HG03135 (cell line): Measurements from ENCODE around the gene UNC13C.

ENCODE experiments used
- ATAC-seq: cut with Tn5 transposase; IDR thresholded peaks from one replicate; pipeline ENCODE4 v1.9.1; 2021; ENCODE audit warnings: mild to moderate bottlenecking, moderate library complexity; ENCODE audit not compliant: unreplicated experiment

The UNC13C gene

GRCh38 chr15:54101664-54102270, 123.5 kb downstream of the UNC13C start:
- ATAC-seq, result no peak

DNA sequence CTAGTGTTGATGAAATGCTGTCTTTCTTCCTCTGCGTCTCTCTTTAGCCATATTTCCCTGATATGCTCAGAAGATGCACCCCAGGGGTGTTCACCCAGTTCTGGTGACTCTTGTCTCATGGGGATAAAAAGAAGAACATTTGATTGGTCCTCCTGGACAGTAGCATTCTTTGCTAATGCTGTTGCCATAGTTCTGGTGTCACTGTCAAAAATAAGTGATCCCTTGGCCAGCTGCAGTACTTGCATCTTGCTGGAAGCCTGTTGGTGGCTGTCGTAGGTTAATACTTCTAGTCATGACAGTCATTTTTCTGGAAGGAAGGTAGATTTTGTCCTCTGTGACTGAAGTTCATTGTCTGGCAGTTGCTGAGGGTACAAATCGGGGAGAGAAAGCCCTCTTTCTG, 124.5 kb downstream of the UNC13C start:
- ATAC-seq, result no peak

GRCh38 chr15:54109014-54109413, 130.8 kb downstream of the UNC13C start:
- ATAC-seq, result no peak

GRCh38 chr15:54119051-54119450, 140.8 kb downstream of the UNC13C start:
- ATAC-seq, result no peak

- no peak for ATAC-seq
These were observed 142.8 kb downstream of the UNC13C start for GRCh38 chr15:54120949-54121463.

GRCh38 chr15:54127574-54127973, 149.3 kb downstream of the UNC13C start:
- ATAC-seq, result no peak

DNA sequence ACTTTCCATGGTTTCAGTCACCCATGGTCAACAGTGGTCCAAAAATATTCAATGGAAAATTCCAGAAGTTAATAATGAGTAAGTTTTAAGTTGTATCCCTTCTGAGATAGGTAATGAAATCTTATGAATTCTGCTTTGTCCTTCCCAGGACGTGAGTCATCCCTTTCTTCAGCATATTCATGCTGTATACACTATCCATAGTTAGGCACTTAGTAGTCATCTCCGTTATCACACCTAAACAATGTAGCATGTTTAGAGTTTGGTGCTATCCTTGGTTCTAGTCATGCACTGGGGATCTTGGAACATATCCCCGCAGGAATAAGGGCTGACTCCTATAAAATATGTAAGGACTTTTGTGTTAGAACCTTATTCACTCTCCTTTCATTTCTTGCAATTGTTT, 153.2 kb downstream of the UNC13C start:
- no peak for ATAC-seq

GRCh38 chr15:54149115-54149531, 170.9 kb downstream of the UNC13C start:
- no peak for ATAC-seq

DNA sequence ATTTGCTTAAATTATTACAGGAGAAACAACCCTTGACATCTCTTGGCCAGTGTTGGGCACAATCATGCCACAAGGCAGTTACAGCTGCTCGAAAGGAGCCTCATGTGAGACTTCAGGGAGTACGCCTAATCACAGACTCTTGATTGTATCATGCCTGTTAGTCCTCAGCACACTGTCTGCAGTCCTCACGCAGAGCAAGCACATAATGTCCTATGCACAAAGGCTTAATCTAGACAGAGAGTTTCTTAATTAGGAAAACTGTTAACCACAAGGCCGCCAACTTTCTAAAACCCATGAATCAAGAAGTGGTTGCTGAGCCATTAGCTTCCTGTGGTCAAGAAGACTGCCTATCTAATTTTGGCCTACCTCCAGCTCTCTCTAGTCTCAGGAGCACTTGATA, 172.0 kb downstream of the UNC13C start:
- no peak for ATAC-seq

DNA sequence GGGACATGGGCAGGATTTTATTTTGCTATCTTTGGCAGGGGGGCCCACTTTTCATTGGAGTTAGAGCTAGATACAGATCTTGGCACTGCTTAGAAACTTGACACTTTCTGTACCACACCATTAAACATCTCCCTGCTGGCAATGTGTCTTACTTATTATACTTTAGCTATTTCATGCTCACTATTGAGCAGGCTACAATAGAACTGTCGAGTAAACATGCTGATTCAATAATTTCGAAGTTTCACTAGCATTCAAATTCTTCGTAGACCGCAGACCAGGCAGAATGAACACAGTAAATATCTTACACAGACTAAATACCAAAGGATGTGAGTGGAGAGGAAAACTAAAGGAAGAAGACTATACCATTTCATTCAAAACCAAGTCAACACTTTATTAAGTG, 180.8 kb downstream of the UNC13C start:
- ATAC-seq, result no peak

GRCh38 chr15:54187325-54187724, 209.1 kb downstream of the UNC13C start:
- ATAC-seq, result no peak

- no peak for ATAC-seq
These were observed 219.8 kb downstream of the UNC13C start for GRCh38 chr15:54197995-54198394.

- no peak for ATAC-seq
These were observed 228.5 kb downstream of the UNC13C start for GRCh38 chr15:54206586-54207321.

- ATAC-seq, result no peak
These were observed 230.5 kb downstream of the UNC13C start for GRCh38 chr15:54208786-54209185.

- no peak for ATAC-seq
These were observed 234.4 kb downstream of the UNC13C start for GRCh38 chr15:54212635-54213034.

DNA sequence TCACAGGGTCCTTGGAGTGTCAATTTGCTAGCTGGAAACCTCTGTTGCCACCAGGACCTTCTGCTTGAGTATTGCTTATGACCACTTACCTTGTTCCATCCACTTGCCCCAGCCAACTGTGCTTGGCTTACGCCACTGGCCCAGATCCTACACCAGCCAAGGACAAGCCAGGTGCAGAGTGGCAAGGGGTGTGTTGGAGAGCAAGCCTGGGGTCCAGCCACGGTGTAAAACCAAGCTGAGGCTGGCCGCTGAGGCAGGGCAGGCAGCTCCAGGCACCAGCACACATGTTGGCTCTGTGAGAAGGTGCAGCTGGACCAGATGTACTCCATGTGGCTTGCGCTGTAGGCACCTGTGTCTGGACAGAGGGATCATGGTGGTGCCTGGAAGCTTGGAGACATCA, 248.2 kb downstream of the UNC13C start:
- no peak for ATAC-seq

- ATAC-seq, result no peak
These were observed 249.3 kb downstream of the UNC13C start for GRCh38 chr15:54227569-54227968.

DNA sequence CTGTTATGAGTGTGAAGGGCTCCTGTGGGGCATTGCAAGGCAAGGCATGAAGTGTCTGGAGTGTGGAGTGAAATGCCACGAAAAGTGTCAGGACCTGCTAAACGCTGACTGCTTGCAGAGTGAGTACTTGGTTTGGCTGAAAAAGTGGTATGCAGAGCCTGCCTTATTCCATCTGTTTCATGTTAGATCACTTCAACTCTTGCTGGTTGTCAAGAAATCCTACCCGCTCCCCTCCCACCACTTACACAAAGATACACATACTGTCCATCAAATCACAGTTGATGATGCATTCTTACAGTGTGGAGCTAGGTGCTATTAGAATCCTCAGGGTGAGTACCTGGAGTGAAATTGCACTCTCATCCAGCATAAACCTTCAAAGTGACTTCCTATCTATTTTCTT, 272.1 kb downstream of the UNC13C start:
- ATAC-seq, result no peak

DNA sequence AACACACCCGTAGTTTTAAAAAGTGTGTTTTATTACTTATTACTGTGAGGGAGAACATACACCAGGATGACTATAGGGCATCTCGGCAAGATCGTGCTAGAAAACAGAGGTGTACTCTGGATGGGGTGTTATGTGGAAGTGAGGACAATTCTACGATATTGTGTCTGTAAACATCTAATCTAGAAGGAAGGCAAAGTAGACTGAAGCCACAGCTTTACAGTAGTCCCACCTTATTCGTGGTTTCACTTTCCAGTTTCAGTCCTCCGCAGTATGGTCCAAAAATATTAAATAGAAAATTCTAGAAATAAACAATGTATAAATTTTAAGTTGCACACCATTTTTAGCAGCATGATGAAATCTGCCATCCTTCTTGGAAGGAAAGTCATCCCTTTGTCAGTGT, 277.9 kb downstream of the UNC13C start:
- ATAC-seq, result no peak

DNA sequence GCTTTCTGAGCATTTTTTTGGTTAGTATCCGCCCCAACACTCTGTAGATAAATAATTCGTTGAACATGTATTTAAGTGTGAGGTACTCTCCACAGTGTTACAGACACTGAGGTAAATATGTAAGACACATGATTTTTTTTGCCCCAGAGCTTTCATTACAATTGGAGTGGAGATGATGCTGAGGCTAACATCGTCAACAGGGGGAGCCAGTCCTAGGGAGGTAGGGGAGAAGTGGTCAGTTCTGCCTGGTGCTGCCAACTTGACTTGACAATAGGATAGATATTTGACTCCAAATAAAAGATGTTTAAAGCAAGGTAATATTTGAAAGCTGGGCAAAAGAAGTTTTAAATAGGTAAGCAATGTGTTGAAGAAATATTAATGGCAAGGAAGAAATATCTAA, 295.7 kb downstream of the UNC13C start:
- no peak for ATAC-seq

- no peak for ATAC-seq
These were observed 299.6 kb downstream of the UNC13C start for GRCh38 chr15:54277834-54278233.

DNA sequence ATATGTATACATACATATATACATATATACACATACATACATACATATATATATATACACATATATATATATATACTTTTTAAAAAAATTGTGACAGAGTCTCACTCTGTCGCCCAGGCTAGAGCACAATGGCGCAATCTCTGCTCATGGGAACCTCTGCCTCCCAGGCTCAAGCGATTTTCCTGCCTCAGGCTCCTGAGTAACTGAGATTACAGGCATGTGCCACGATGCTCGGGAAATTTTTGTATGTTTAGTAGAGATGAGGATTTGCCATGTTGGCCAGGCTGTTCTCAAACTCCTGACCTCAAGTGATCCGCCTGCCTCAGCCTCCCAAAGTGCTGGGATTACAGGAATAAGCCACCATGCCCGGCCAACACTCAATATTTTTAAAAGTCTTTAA, 302.5 kb downstream of the UNC13C start:
- no peak for ATAC-seq
